ENCODE data around the gene TSC22D2. TPM values are rescaled to one million over a fixed set of nuclear protein-coding genes. Genes with fewer than 3 reads are reported as not detected.
"Not testable (repeated sequence)": the region's sequence is repeated elsewhere in the genome, so short reads cannot be mapped to it uniquely, and the experiment has no call there.

Gene TSC22D2
- total RNA-seq, 2 donors from 2014 or later, result 22.2 to 35.8 TPM

DNA sequence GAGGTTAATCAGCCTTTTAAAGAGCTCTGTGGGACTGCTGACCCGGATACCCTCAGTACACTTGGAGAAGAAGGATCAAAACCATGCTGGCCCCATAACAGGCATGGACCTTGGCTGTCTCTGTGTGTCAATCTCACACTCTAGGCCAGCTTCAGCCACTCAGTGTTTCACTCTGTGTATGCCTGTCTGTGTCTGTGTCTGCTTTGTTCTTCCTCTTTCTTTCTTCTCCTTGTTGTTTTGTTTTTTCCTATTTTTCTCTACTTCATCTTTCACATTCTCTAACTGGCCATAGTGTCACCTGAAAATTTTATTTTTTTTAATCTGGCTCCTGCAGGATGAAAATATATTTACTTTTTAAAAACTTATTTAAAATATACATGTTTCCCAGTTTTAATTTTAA lies 87.1 kb downstream of the TSC22D2 start:
- no peak overlapping the region for H3K4me3 ChIP-seq
- ATAC-seq (ENCODE audit: insufficient number of reproducible peaks, low FRiP score, low read depth) (no peak), DNase-seq (ENCODE audit: low spot score) (no peak)
- H3K9me3 ChIP-seq, result no peaks in the 10 kb centered on the region
- no peak overlapping the region for H3K27ac ChIP-seq
- TF ChIP-seq, protein P1, sequence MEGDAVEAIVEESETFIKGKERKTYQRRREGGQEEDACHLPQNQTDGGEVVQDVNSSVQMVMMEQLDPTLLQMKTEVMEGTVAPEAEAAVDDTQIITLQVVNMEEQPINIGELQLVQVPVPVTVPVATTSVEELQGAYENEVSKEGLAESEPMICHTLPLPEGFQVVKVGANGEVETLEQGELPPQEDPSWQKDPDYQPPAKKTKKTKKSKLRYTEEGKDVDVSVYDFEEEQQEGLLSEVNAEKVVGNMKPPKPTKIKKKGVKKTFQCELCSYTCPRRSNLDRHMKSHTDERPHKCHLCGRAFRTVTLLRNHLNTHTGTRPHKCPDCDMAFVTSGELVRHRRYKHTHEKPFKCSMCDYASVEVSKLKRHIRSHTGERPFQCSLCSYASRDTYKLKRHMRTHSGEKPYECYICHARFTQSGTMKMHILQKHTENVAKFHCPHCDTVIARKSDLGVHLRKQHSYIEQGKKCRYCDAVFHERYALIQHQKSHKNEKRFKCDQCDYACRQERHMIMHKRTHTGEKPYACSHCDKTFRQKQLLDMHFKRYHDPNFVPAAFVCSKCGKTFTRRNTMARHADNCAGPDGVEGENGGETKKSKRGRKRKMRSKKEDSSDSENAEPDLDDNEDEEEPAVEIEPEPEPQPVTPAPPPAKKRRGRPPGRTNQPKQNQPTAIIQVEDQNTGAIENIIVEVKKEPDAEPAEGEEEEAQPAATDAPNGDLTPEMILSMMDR (IDR thresholded peaks at IDR 0.05), result no peak
- no peaks in the 10 kb centered on the region for H3K36me3 ChIP-seq
- no peaks in the 10 kb centered on the region for H3K27me3 ChIP-seq (replicated peaks; ENCODE audit: insufficient read depth)
- H3K4me1 ChIP-seq (ENCODE audit: control insufficient read depth in 1 of 2, low read depth in 2 of 2), result no peaks in the 10 kb centered on the region

DNA sequence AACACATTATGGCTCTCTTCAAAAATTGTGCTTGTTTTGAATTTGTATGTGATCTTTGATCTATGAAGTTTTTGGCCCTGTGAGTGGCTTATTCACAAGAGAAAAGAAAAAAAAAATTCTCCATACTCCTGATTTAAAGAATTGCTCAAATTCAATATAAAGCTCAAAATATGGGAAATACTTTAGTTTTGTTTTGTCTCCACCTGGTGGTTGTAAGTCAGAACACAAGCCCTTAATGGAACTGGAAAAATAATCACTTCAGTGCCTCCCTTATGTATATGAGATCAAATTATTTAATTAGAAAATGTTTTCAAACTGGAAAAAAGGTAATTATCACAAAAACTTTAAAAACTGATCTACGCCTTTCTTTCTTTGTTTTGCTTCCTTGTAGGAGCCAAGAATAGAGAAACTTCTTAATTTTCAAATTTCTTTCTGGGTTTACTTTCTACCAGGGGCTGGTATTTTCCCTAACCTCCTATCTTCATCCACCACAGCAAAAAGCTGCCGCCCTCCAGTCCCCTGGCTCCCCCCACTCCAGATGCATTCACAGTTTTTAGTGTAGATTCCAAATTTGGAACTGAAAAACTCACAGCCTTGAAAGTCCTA lies 87.6 kb downstream of the TSC22D2 start:
- DNase-seq (ENCODE audit: low spot score) (no peak), ATAC-seq (ENCODE audit: insufficient number of reproducible peaks, low FRiP score, low read depth) (no peak)
- Histone ChIP-seq H3K27me3 (replicated peaks; ENCODE audit: insufficient read depth) (no peaks in the 10 kb centered on the region), H3K4me3 (no peak overlapping the region), H3K27ac (no peak overlapping the region), H3K36me3 (no peaks in the 10 kb centered on the region), H3K4me1 (ENCODE audit: control insufficient read depth in 1 of 2, low read depth in 2 of 2) (no peaks in the 10 kb centered on the region), H3K9me3 (no peaks in the 10 kb centered on the region)
- TF ChIP-seq, protein P1 (IDR thresholded peaks at IDR 0.05), result peak; percentile 78

DNA sequence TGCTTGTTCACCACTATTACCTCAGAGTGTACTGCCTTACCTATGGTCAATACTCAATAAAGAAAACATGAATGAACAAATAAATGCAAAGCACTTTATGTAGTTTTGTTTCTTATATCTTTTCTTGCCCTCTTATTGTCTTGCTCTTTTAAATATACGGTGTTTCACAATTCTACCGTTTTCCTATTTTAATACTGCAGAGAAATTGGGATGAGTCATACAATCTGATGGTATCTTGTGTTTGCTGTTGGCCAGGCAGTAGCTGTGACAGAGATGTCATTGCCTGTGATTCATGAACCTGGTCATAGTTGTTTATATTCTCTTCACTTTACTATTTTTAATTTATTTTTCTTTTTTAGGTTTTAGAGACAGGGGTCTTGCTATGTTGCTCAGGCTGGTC lies 89.9 kb downstream of the TSC22D2 start:
- Histone ChIP-seq H3K9me3 (no peaks in the 10 kb centered on the region), H3K4me3 (no peak overlapping the region), H3K36me3 (no peaks in the 10 kb centered on the region), H3K27ac (no peak overlapping the region), H3K4me1 (ENCODE audit: control insufficient read depth in 1 of 2, low read depth in 2 of 2) (no peaks in the 10 kb centered on the region), H3K27me3 (replicated peaks; ENCODE audit: insufficient read depth) (no peaks in the 10 kb centered on the region)
- TF ChIP-seq, protein P1 (IDR thresholded peaks at IDR 0.05), result no peak
- ATAC-seq (ENCODE audit: insufficient number of reproducible peaks, low FRiP score, low read depth) (no peak), DNase-seq (ENCODE audit: low spot score) (no peak)

DNA sequence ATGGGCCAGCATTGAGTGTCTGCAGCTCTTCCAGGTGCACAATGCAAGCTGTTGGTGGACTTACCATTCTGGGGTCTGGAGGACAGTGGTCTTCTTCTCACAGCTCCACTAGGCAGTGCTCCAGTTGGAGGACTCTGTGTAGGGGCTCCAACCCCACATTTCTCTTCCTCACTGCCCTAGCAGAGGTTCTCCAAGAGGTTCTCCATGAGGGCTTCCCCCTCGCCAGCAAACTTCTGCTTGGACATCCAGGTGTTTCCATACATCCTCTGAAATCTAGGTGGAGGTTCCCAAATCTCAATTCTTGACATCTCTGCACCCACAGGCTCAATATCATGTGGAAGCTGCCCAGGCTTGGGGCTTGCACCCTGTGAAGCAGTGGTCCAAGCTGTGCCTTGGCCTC lies 92.9 kb downstream of the TSC22D2 start:
- not testable (repeated sequence) for H3K36me3 ChIP-seq; DNase-seq (ENCODE audit: low spot score); H3K4me1 ChIP-seq (ENCODE audit: control insufficient read depth in 1 of 2, low read depth in 2 of 2)

DNA sequence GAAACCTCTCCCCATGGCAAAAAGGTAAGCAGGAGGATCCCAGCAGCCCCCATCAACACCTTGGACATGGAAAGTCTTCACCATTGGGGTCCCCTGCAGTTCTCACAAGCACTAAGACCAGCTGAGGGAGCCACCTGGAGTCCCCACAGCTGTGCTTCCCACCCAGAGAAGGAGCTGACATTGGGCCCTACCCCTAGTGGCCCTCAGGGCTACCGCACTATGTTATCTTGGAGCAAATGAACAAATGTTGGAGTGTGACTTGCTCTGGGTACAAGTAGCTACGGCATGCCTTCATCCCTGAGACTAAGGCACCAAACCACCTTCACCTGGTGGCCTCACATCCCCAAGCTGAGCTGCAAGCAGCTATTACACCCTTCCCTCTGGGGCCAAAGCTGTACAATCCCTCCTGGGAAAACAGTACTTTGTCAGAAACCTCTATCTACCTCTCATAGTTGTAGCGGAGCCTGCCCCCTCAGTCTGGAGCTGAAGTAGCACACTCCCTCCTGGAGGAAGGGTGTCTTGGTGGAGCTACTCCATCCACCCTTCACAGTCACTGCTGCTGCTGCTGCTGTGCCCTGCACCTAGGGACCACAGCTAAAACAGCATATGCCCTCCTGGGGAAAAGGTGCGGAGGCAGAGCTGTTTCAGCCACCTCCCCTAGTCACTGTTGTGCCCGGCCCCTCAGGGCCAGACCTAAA lies 95.5 kb downstream of the TSC22D2 start:
- Histone ChIP-seq H3K36me3 (no peaks in the 10 kb centered on the region), H3K9me3 (no peaks in the 10 kb centered on the region), H3K27me3 (replicated peaks; ENCODE audit: insufficient read depth) (no peaks in the 10 kb centered on the region), H3K4me1 (ENCODE audit: control insufficient read depth in 1 of 2, low read depth in 2 of 2) (no peaks in the 10 kb centered on the region), H3K4me3 (no peak overlapping the region), H3K27ac (no peak overlapping the region)
- TF ChIP-seq, protein P1 (IDR thresholded peaks at IDR 0.05), result no peak
- no peak for DNase-seq (ENCODE audit: low spot score)
- ATAC-seq (ENCODE audit: insufficient number of reproducible peaks, low FRiP score, low read depth), result no peak

More for the DNA sequence above, 92.9 kb downstream of the TSC22D2 start:
- not testable (repeated sequence) for H3K9me3 ChIP-seq; H3K27ac ChIP-seq; H3K4me3 ChIP-seq; H3K27me3 ChIP-seq (replicated peaks; ENCODE audit: insufficient read depth); ATAC-seq (ENCODE audit: insufficient number of reproducible peaks, low FRiP score, low read depth)

All from thoracic aorta (tissue), 2 donors.